ENCODE results near the gene TXNDC8.
A peak's percentile ranks its signal among the peaks of the same experiment; 100 is the strongest.
"Not testable (repeated sequence)": the region's sequence is repeated elsewhere in the genome, so short reads cannot be mapped to it uniquely, and the experiment has no call there.

TXNDC8 gene

DNA sequence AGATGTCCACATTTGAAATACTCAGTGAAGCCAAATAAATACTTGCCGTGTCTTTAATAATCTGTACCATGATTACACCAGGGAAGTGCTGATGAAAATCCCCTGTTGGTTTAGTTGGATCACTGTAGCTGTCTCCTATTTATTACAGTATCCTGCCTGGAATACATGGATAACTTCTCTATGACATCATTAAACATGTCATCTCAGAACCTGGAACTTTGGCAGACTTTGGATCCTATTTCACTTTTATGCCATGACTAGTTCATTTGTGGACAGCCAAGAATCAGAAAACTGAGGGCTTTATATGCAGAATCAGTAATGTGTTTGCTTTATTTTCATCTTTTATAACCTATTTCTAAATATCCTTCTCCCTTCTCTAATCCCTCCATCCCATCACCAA lies at the start of gene TXNDC8:
TXNDC8 (minus strand) TSS at position 137 of the 400 bp plus-strand sequence.
- no peak for DNase-seq (ENCODE audit: extremely low spot score, insufficient read length, low read depth)
- no peak for FAIRE-seq

DNA sequence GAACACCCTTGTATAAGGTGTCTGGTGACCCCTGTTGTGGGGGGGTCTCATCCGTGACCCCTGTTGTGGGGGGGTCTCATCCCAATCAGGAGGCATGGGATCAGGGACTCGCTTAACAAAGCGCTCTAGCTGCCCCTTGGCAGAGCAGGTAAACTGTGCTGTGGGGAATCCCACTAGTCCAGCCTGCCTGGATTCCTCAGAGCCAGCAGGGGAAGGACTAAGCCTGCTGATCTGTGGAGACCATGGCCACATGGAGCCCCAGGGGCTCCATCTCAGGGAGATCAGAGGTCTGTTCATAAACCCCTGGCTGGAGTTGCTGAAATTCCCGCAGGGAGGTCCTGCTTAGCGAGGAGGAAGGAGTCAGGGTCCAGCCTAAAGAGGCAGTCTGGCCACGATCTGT lies 45.8 kb upstream of the TXNDC8 start:
- no peak for FAIRE-seq
- DNase-seq (ENCODE audit: extremely low spot score, insufficient read length, low read depth) = no peak

DNA sequence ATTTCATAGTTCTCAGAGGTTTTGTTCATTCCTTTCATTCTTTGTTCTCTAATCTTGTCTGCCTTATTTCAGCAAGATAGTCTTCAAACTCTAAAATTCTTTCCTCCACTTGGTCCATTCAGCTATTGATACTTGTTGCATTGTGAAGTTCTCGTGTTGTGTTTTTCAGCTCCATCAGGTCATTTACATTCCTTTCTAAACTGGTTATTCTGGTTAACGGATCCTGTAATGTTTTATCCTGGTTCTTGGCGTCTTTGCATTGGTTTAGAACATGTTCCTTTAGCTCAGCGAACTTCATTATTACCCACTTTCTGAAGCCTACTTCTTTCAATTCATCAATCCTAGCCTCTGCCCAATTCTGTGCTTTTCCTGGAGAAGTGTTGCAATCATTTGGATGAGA lies 45.1 kb upstream of the TXNDC8 start:
- FAIRE-seq (no peak), DNase-seq (ENCODE audit: extremely low spot score, insufficient read length, low read depth) (no peak)

DNA sequence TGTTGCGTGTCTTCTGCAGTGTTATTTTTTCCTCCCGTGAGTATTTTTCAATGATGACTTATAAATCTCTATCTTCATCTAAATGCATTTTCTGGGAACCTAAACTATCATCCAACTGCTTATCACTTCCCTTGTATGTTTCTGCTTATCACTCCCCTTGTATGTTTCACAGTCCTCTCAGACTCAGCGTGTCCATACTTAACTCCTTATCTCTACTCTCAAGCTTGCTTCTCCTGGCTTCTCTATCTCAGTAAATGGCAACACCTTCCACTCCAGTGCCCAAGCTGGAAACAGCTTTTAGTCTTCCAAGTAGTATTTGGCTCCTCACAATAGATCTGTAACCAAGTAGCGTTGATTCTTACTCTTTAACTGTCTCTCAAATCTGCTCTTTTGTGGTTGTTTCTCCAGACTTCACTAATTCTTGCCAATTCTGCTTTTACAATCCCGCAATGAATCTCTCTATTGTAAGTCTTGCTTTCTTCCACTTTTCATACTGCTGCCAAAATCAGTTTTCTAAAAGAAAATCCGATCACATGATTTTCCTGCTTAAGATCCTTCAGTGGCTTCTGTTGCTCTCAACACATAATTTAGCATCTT lies 33.8 kb upstream of the TXNDC8 start:
- FAIRE-seq (no peak), DNase-seq (ENCODE audit: extremely low spot score, insufficient read length, low read depth) (no peak)

DNA sequence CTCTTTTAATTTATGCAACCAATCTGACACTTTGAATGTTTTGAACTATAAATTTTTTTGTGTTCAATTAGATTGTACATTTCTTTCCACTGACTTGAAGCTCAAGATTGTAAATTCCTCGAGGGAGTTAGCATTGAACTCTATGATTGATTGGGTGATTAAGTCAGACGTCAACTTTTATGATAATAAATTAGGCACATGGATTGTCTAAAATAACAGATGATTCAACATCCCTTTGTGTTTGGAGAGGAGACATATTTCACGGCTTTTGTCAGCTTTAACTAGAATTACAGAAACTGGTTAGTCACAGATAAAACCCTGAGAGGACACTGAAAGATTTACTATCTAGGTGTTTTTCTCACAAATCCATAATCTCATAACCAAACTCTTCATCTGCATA lies 32.7 kb upstream of the TXNDC8 start:
- DNase-seq (ENCODE audit: extremely low spot score, insufficient read length, low read depth) (no peak), FAIRE-seq (no peak)

DNA sequence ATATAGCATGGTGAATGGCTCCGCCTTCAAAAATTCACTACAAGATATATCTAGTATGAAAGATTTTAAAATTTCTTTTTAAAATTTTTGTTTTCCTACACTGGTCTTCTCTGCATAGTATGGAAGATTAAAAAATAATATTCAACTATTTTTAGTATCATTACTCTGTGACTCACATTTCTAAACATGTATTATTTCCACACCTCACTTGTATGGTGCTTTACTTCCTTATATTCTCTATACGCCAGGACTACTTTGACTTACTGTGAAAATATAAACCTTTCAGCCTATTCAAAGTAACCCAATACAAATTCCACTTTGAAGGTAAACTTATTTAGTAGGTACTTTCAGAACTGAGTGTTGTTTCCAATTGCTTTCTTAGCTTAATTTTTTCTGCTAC lies 26.8 kb upstream of the TXNDC8 start:
- no peak for FAIRE-seq
- no peak for DNase-seq (ENCODE audit: extremely low spot score, insufficient read length, low read depth)

DNA sequence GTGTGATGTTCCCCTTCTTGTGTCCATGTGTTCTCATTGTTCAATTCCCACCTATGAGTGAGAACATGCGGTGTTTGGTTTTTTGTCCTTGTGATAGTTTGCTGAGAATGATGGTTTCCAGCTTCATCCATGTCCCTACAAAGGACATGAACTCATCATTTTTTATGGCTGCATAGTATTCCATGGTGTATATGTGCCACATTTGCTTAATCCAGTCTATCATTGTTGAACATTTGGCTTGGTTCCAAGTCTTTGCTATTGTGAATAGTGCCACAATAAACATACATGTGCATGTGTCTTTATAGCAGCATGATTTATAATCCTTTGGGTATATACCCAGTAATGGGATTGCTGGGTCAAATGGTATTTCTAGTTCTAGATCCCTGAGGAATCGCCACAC lies 21.3 kb upstream of the TXNDC8 start:
- not testable (repeated sequence) for DNase-seq (ENCODE audit: extremely low spot score, insufficient read length, low read depth); FAIRE-seq

DNA sequence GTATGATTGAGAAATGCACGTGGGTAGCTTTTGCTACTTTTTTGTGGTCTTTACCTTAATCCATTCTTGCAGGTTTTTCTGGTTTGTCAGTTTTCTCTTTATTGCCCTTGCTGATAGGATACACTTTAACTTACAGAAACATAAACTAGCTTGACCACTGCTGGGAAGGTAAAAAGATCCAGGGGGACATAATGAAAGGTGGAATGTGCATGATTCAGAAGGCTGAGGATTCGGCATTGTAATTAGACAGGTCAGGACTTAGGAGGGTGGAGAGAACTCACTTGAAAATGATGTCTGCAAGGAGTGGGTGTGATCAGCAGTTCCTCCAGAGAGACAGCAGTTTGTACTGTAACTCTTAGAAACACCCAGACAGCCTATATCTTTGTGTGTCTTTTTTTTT lies 19.8 kb upstream of the TXNDC8 start:
- FAIRE-seq = no peak
- DNase-seq (ENCODE audit: extremely low spot score, insufficient read length, low read depth) = no peak

DNA sequence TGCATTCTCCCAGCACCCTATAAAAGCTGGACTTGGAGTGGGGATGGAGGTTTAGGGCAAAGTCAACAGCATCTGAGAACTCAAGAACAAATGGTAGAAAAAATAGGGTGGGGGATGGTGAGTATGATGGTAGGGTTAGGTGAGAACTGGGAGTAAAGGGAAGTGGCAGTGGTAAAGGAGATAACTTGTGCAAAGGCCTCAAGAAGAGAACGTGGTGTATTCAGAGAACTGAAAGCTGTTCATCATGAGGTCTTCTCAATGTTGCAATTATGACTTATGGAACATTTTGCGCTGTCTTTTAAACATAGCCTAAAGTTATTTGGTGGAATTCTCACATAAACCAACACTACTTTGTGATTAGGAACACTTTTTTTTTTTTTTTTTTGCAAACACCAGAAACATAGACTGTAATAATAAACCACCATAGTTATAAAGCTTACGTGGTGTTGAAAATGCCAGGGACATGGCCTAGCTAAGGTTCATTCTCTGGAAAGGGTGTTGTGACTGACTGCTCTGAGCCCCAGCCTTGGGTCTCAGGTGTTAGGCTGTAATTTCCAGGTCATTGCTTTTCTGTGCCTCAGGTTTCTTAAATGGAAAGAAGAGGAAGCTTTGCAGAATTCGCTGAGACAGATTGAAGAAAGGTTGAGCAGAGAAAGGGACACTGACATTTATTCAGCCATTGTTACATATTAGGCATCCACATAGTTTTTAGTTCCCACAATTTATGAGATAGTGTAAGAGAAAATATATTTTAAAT lies 19.2 kb upstream of the TXNDC8 start:
- FAIRE-seq (no peak), DNase-seq (ENCODE audit: extremely low spot score, insufficient read length, low read depth) (no peak)

DNA sequence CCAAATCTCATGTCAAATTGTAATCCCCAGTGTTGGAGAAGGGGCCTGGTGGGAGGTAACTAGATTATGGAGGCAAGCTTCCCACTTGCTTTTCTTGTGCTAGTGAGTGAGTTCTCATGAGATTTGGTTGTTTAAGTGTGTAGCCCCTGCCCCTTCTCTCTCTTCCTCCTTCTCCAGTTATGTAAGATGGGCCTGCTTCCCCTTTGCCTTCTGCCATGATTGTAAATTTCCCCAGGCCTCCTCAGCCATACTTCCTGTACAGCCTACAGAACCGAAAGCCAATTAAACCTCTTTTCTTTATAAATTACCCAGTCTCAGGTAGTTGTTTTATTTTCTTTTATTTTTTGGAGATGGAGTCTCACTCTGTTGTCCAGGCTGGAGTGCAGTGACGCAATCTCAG lies 18.2 kb upstream of the TXNDC8 start:
- DNase-seq (ENCODE audit: extremely low spot score, insufficient read length, low read depth) (no peak), FAIRE-seq (no peak)

DNA sequence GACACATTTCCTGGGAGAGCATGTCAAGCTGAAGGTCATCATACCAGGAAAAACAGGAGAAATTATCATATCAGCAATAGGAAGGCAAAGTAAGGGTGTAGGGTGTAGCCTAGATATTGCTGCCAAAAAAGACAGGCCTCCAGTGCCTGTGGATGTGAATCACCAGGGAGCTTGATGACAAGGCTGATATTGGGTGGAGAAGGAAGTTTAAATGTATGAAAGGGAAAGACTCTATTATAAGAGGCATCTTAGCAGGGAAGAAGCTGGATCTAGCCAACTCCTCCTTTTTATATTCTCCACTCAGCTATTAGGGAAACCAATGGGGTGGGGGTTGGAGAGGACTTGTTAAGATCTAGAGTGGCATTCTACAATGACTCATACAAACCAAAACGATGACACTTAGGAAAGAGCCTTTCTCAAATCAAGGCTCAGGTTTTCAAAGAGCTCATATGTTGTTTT lies 13.4 kb upstream of the TXNDC8 start:
- FAIRE-seq = no peak
- DNase-seq (ENCODE audit: extremely low spot score, insufficient read length, low read depth) = no peak

DNA sequence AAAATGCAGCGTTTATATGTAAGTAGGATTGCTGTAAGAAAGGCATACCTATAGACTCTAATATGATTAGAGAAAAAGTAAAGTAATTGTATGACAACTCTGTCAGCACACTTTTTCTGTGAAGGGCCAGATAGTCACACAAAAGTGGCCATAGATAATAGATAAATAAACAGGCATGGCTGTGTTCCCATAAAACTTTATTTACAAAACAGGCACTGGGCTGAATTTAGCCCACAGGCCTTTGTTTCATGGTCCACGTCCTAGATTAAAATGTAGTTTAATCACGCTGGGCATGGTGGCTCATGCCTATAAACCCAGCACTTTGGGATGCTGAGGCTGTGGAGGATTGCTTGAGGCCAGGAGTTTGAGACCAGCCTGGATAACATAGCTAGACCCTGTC lies 8.7 kb upstream of the TXNDC8 start:
- FAIRE-seq (no peak), DNase-seq (ENCODE audit: extremely low spot score, insufficient read length, low read depth) (no peak)

DNA sequence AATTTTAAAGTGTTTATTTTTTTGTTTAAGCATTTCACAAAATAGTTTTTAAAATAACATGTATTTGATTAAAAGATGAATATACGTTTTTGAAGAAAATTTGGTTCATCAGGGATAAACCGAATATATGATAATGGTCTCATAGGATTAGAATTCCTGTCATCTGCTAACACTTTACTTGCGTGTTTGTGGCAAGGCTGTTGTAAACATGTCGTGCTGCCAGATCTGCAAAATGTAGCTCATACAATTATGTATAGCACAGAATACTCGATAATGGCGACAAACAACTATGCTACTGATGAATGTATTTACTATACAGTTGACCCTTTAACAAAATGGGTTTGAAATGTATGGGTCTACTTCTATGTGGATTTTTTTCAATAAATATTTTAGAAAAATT lies 7.2 kb upstream of the TXNDC8 start:
- FAIRE-seq = no peak

DNA sequence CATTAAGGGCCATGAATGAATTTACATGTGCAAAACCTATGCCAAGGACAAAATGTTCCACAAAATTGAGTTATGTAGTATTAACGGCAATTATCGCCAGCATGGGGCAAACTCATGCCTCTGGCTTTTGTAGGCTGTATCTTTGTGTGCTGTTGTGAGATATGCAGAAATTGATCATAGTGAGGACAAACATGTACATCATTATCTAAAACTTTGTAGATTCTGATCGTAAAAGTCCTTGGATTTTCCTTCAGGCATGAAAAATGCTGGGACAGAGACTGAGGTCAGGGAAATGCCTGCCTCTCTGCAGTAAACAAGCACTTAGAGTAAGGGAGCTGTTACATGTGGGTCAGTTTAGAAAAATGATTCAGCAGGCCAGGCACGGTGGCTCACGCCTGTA lies 5.9 kb upstream of the TXNDC8 start:
- FAIRE-seq = no peak
- DNase-seq (ENCODE audit: extremely low spot score, insufficient read length, low read depth) = no peak

More for the DNA sequence above, 7.2 kb upstream of the TXNDC8 start:
- DNase-seq (ENCODE audit: extremely low spot score, insufficient read length, low read depth) = no peak

DNA sequence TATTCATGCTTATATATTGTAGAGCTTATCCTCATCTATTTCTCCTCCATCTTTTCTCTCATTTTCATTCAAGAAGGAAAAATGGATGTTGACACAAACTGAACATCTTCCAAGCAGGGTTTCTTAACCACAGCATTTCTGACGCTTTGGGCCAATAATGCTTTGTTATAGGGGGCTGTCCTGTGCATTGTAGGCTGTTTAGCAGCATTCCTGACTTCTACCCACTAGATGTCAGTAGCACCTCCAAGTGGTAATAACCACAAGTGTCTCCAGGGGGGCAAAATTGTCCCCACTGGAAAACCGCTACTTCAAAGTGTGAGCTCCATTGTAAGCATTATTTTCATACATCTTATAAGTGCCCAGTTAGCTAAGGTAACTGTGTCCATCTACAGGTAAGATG lies 2.6 kb upstream of the TXNDC8 start:
- DNase-seq (ENCODE audit: extremely low spot score, insufficient read length, low read depth) (no peak), FAIRE-seq (no peak)

DNA sequence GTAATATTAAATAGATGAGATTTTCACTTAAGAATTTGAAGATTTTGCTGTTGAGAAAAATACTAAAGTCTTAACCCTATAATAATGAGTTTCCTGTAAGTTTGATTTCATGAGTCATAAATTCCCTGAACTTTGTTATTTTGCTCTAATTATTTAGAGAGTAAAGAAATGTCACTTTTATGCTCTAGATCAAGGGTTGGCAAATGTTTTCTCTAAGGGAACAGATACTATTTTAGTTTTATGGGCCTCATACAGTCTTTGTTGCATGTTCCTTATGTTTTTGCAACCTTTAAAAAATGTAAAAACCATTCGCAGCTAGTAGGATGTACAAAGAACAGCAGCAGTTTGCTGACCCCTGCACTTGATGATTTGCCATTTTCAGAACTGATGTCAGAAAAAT lies 480 bp upstream of the TXNDC8 start:
- DNase-seq (ENCODE audit: extremely low spot score, insufficient read length, low read depth) (no peak), FAIRE-seq (no peak)

DNA sequence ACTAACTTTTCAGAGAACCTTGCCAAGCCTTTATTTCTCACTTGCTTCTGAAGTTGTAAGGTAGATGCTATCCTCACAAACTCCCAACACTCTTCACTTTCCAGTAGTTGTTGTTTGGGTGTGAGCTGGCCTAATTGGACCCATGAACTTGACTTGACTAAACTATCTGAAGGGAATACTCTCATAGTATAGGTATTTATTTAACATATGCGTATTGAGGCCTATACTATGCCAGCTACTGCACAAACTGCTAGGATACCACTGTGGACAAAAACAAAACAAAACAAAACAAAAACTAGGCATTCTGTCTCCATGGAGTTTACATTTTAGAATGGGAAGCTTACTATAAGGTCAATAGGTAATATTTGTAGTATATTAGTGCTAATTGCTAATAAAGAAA lies 1.3 kb downstream of the TXNDC8 start:
- FAIRE-seq = no peak
- no peak for DNase-seq (ENCODE audit: extremely low spot score, insufficient read length, low read depth)

DNA sequence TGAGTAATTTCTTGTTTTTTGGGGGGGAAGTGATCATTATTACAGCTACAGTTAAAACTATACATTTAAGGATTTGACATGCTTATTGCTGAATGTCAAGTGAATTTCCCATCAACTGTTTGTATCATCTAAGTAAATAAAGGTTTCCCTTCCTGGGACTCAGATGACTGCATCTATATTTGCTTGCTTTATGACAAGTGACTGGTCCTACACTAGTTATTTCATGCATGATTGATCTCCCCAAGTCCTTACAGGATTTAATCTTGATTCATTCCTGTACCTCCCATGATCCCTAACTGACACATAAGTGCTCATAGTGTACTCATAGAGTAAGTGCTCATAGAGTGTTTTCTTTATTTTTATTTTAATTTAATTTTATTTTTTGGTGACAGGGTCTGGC lies 2.8 kb downstream of the TXNDC8 start:
- DNase-seq (ENCODE audit: extremely low spot score, insufficient read length, low read depth) (no peak), FAIRE-seq (no peak)

DNA sequence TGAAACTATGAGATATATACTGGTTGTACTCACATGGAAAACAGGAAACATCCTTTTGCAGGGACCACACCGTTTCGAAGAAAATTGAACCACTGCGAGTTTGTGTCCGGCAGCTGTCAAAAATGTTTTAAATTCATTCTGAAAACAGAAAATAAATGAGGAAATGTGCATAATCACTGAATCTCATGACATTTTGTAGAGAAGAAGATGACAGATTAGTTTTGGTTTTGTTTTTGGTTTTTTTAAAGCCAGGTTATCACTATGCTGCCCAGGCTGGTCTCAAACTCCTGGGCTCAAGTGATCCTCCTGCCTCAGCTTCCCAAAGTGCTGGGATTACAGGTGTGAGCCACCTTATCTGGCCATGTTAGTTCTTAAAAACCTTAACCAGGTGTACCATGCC lies 3.5 kb downstream of the TXNDC8 start:
- DNase-seq (ENCODE audit: extremely low spot score, insufficient read length, low read depth) = no peak
- FAIRE-seq = peak; percentile 70

DNA sequence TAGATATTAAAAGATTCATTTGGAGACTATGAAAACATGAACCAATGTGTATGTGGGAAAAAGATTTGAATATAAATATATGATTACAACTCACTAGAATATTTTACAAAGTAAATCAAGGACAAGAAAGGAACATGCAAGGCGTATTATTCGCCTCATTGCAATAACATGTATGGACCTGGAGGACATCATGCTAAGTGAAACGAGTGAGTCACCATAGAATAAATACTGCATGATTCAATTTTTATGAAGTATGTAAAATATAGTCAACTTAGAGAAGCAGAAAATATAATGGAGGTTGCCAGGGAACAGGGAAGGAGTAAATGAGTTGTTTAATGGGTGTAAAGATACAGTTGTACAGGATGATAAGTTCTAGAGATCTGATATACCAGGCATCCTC lies 4.9 kb downstream of the TXNDC8 start:
- DNase-seq (ENCODE audit: extremely low spot score, insufficient read length, low read depth) (no peak), FAIRE-seq (no peak)

DNA sequence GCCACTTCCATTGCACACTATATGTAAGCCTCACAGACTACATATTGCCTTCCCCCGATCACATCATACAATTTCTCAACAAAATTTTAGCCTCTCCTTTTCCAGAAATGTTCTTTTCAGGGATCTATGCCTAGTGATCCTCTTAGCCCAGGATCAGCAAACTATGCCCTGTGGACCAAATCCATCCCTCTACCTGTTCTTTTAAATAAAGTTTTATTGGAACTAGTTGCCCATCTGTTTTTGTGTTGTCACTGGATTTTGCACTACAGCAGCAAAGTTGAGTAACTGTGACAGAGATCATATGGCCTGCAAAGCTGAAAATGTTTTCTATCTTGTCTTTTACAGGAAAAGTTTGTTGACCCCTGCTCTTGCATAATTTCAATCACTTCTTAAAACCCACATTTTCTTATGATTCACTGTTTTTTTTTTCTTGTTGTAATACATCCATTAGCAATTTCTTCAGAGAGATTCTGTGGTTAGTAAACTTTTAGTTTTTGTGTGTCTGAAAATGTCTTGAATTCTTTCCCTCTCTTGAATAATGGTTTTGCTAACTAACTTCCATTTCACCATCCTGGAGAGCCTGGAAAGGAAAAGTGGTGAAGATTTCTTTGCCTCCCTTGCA lies 7.1 kb downstream of the TXNDC8 start:
- DNase-seq (ENCODE audit: extremely low spot score, insufficient read length, low read depth) (no peak), FAIRE-seq (no peak)

Data from GM18507 (cell line).